Measurements from ENCODE around the gene GOSR1. TPM values are rescaled to one million over a fixed set of nuclear protein-coding genes. Genes with fewer than 3 reads are reported as not detected.
"Not testable (repeated sequence)": the region's sequence is repeated elsewhere in the genome, so short reads cannot be mapped to it uniquely, and the experiment has no call there.

The GOSR1 gene
- total RNA-seq, 1 donor from 2014 or later = 47.5 TPM

DNA sequence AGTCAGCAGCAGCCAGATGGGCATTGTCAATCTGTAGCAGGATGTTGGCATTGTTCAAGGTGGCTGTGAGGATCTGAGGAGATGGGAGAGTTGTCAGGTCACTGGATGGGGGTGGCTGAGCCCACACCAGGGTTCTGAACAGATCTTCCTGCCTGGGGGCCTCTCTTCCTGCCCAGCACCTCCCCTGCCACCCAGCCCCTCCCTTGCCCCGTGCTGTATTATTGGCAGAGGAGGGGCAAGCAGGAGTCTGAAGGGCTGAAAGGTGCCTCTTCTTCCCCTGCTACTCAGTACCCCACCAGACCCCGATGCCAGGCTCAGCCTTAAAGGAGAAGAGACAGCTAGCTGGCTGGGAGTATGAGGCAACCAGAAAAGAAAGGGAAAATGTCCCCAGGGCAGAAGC, 93.0 kb downstream of the GOSR1 start:
- TF ChIP-seq, protein P1, sequence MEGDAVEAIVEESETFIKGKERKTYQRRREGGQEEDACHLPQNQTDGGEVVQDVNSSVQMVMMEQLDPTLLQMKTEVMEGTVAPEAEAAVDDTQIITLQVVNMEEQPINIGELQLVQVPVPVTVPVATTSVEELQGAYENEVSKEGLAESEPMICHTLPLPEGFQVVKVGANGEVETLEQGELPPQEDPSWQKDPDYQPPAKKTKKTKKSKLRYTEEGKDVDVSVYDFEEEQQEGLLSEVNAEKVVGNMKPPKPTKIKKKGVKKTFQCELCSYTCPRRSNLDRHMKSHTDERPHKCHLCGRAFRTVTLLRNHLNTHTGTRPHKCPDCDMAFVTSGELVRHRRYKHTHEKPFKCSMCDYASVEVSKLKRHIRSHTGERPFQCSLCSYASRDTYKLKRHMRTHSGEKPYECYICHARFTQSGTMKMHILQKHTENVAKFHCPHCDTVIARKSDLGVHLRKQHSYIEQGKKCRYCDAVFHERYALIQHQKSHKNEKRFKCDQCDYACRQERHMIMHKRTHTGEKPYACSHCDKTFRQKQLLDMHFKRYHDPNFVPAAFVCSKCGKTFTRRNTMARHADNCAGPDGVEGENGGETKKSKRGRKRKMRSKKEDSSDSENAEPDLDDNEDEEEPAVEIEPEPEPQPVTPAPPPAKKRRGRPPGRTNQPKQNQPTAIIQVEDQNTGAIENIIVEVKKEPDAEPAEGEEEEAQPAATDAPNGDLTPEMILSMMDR (IDR thresholded peaks at IDR 0.05) = no peak
- H3K9me3 Mint-ChIP-seq (ENCODE audit: low read depth) = no peaks in the 10 kb centered on the region
- DNase-seq (ENCODE audit: low spot score) = no peak
- H3K36me3 Mint-ChIP-seq (ENCODE audit: low read depth) = no peaks in the 10 kb centered on the region
- no peak overlapping the region for H3K4me3 Mint-ChIP-seq (ENCODE audit: unreplicated experiment)
- H3K27me3 Mint-ChIP-seq (ENCODE audit: low read depth) = no peaks in the 10 kb centered on the region
- H3K27ac Mint-ChIP-seq (ENCODE audit: unreplicated experiment) = no peak overlapping the region
- peaks cover 10% of the 10 kb centered on the region for H3K4me1 Mint-ChIP-seq (ENCODE audit: low read depth)

DNA sequence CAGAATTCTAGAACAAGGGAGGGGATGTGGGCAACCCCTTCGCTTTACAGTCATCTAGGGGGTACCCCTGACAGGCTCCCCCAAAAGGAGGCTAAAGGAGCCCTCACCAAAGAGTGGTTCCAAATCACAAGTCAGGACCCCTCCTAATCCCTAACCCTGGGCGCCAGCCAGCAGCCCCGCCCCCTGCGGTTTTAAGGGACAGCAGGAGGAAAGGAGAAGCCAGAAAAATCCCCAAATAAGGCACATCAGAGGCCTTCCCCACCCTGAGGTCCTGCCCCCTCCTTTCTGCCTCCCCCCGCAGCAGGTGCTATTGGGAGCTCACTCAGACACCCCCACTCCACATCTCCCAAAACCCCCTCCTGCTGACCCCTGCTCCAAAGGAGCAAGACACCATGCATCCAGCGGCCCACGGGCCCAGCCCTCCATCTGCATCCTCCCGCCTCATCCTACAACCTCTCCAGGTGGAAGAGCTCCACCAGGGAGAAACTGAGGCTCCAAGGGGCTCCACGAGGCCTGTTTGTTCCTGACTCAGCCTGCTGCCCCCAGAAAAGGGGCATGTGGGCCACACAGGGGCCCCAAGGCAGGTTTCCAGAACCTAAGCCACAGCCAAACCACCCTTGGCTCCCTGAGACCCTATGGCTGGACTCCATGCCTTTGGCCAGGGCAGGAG, 93.5 kb downstream of the GOSR1 start:
- Mint-ChIP-seq H3K36me3 (ENCODE audit: low read depth) (no peaks in the 10 kb centered on the region), H3K27ac (ENCODE audit: unreplicated experiment) (no peak overlapping the region), H3K27me3 (ENCODE audit: low read depth) (no peaks in the 10 kb centered on the region), H3K4me3 (ENCODE audit: unreplicated experiment) (no peak overlapping the region), H3K4me1 (ENCODE audit: low read depth) (peaks cover 10% of the 10 kb centered on the region), H3K9me3 (ENCODE audit: low read depth) (no peaks in the 10 kb centered on the region)
- TF ChIP-seq, protein P1 (IDR thresholded peaks at IDR 0.05) = no peak
- no peak for DNase-seq (ENCODE audit: low spot score)

DNA sequence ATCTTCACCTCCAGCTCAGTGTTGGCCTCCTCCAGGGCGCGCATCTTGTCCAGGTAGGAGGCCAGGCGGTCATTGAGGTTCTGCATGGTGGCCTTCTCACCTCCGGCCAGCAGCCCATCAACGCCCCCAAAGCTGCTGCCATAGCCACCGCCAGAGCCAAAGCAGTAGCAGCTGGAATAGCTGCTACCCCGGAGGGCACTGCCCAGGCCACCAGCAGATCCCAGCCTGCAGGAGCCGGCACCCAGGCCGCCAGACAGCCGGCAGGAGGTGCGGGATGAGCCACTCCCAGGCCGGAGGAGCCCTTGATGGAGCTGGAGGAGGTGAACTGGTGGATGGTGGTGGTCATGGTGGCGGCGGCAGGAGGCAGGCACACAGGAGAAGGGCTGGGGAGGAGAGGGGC, 94.2 kb downstream of the GOSR1 start:
- not testable (repeated sequence) for H3K4me3 Mint-ChIP-seq (ENCODE audit: unreplicated experiment); H3K4me1 Mint-ChIP-seq (ENCODE audit: low read depth); H3K9me3 Mint-ChIP-seq (ENCODE audit: low read depth); H3K27me3 Mint-ChIP-seq (ENCODE audit: low read depth); H3K36me3 Mint-ChIP-seq (ENCODE audit: low read depth); H3K27ac Mint-ChIP-seq (ENCODE audit: unreplicated experiment); DNase-seq (ENCODE audit: low spot score)

DNA sequence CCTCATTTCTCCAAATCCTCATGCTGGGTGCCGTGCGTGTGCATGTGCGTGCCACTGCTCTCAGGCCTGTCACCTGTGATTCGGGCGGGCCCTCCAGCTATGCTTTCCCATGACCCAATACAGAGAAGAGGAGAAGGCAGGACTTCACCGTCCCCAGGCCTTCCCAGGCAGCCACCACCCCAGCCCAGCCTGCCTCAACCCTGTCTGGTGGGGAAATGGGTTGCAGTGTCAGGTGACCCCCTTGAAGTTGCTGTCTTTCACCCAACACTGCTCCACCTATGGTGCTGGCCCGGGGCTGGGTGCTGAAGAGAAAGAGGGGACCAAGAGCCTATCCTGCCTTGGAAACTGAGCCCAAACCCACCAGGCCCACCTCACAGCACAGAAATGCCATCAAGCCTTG, 94.7 kb downstream of the GOSR1 start:
- Mint-ChIP-seq H3K36me3 (ENCODE audit: low read depth) (no peaks in the 10 kb centered on the region), H3K4me3 (ENCODE audit: unreplicated experiment) (no peak overlapping the region), H3K27ac (ENCODE audit: unreplicated experiment) (no peak overlapping the region), H3K27me3 (ENCODE audit: low read depth) (no peaks in the 10 kb centered on the region), H3K9me3 (ENCODE audit: low read depth) (no peaks in the 10 kb centered on the region), H3K4me1 (ENCODE audit: low read depth) (peaks cover 6% of the 10 kb centered on the region)
- TF ChIP-seq, protein P1 (IDR thresholded peaks at IDR 0.05) = no peak
- no peak for DNase-seq (ENCODE audit: low spot score)

DNA sequence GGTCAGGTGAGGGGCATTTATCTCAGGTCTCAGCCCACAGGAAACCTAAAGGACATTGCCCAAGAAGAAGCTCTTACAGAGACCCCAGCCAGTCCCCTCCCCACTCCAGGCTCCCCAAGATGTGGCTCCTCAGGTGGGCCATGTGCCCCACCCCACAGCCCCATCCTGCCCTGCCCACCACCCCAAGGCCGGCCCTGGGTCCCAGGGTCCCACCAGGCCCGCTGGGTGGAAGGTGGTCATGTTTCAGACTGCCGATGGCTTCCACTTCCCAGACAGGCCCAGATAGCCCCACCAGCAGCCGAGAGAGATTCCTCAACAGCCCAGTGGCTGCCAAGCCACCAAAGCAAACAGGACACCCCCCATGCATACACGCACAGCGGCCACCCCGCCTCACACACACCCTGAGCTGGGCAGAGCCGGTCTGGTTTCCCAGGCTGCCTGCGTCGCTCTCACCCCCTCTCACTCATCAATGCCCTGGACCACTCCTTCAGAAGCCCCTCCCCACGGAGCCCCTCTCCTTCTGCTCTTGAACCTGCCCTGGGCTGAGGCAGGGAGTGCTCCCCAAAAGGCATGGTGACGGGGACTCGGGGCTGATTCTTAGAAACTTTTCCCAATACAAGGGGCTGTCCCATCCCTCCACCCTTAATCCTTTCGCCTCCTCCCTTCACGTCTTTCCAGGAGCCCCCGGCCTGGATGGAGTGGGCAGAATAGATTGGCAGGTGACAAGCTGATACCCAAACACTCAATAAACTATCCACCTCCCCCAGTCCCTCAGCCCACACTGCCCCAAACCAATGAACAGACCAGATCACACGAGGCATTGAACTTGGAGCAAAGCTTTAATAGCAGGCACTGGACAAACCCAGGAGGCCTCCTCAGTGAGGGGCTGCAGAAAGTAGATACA, 95.7 kb downstream of the GOSR1 start:
- not testable (repeated sequence) for DNase-seq (ENCODE audit: low spot score); H3K27me3 Mint-ChIP-seq (ENCODE audit: low read depth); H3K36me3 Mint-ChIP-seq (ENCODE audit: low read depth); H3K9me3 Mint-ChIP-seq (ENCODE audit: low read depth); H3K4me1 Mint-ChIP-seq (ENCODE audit: low read depth); H3K27ac Mint-ChIP-seq (ENCODE audit: unreplicated experiment); H3K4me3 Mint-ChIP-seq (ENCODE audit: unreplicated experiment)

DNA sequence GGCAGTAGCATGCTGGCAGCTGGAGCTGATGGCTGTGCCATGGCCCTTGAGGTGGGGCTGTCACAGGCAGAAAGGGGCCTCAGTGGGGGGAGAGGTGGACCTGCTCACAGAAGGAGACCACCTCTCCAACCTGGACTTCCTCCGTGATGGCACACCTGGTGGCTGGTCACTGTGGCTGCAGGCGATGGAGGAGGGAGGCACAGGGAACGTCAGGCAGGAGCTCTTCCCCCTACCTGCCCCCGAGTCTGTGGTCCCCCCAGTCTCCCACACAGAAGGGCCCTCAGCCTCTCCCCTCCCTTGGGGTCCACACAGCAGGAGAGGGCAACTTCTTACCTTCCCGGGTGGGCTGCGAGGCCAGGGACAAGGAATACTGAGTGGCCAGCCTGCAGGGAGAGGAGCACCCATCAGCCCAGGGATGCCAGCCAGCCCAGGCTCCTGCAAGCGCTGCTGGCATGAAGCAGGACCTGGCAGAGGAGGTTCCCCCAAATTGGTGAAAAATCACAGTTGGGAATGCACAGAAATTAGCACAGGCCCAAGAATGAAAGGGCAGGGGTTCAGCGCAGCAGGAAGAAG, 96.5 kb downstream of the GOSR1 start:
- Mint-ChIP-seq H3K36me3 (ENCODE audit: low read depth) (no peaks in the 10 kb centered on the region), H3K27ac (ENCODE audit: unreplicated experiment) (no peak overlapping the region), H3K4me1 (ENCODE audit: low read depth) (peaks cover 2% of the 10 kb centered on the region), H3K9me3 (ENCODE audit: low read depth) (no peaks in the 10 kb centered on the region), H3K27me3 (ENCODE audit: low read depth) (peaks cover 5% of the 10 kb centered on the region), H3K4me3 (ENCODE audit: unreplicated experiment) (no peak overlapping the region)
- TF ChIP-seq, protein P1 (IDR thresholded peaks at IDR 0.05) = no peak
- no peak for DNase-seq (ENCODE audit: low spot score)

DNA sequence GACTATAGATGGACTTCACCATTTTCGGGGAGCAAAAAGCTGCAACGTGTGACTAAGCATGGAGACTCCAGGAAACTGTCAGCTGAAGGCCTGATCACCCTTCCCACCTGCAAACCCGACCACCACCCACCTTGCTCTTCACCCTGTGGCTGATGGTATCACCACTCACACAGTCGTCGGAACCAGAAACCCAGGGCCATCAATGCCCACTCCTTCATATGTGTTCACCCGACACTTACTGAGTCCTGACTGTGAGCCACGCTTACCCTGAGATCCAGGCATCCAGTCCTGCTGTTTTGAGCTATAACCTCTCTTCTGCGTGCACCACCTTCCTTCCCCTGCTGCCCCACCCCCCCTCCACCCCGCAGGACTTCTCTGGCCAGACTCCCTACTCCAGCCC, 97.1 kb downstream of the GOSR1 start:
- not testable (repeated sequence) for H3K27me3 Mint-ChIP-seq (ENCODE audit: low read depth)

DNA sequence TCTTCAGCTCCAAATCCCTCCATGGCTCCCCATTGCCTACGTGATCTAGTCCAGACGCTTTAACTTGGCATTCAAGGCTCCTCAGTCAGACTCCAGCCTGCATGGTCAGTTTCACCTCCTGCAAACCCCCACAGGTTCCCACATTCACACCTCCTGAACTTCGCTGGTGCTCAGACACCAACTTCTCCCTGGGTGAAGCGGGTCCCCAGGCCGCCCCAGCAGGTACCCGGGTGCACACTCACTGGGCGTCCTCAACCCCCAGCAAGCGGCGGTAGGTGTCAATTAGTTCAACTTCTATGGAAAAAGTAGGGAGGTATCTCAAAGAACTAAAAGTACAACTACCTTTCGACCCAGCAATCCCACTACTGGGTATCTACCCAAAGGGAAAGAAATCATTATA, 97.6 kb downstream of the GOSR1 start:
- not testable (repeated sequence) for DNase-seq (ENCODE audit: low spot score); H3K9me3 Mint-ChIP-seq (ENCODE audit: low read depth); H3K4me3 Mint-ChIP-seq (ENCODE audit: unreplicated experiment); H3K27ac Mint-ChIP-seq (ENCODE audit: unreplicated experiment); H3K4me1 Mint-ChIP-seq (ENCODE audit: low read depth); H3K36me3 Mint-ChIP-seq (ENCODE audit: low read depth); H3K27me3 Mint-ChIP-seq (ENCODE audit: low read depth)

More for the DNA sequence above, 97.1 kb downstream of the GOSR1 start:
- H3K4me3 Mint-ChIP-seq (ENCODE audit: unreplicated experiment); H3K36me3 Mint-ChIP-seq (ENCODE audit: low read depth); H3K4me1 Mint-ChIP-seq (ENCODE audit: low read depth); DNase-seq (ENCODE audit: low spot score); H3K27ac Mint-ChIP-seq (ENCODE audit: unreplicated experiment); H3K9me3 Mint-ChIP-seq (ENCODE audit: low read depth): not testable (repeated sequence)

All from chondrocyte (in vitro differentiated cells).